ENCODE measurements around the gene SNX33. TPM values are rescaled to one million over a fixed set of nuclear protein-coding genes. Genes with fewer than 3 reads are reported as not detected.
A peak's percentile ranks its signal among the peaks of the same experiment; 100 is the strongest.

The SNX33 gene
- total RNA-seq, 2 experiments from 2014 or later, result 0.09 to 0.38 TPM

DNA sequence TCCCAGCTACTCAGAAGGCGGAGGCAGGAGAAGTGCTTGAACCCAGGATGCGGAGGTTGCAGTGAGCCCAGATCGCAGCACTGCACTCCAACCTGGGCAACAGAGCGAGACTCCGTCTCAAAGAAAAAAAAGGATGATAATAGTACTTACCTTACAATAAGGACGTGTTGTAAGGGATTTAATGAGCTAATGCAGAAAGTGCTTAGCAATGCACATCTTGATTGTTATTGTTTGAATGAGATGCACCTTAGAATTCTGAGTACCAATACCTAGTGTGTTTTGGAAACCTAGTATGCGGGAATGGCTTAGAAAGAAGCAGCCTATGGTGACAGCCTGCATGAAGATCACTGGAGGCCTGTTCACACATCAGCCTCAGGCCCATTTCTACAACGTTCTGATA is 41.7 kb upstream of the SNX33 start:
- POLR2A ChIA-PET, result no interaction called here
- no peak overlapping the region for H3K4me3 ChIP-seq (ENCODE audit: low read depth, low read length, poor library complexity, severe bottlenecking)
- H3K9me3 ChIP-seq (ENCODE audit: low read length), result no peaks in the 10 kb centered on the region
- no peaks in the 10 kb centered on the region for H3K79me2 ChIP-seq (ENCODE audit: insufficient read depth, low read depth, low read length)
- no peak for TF ChIP-seq EZH2phosphoT487 (IDR thresholded peaks at IDR 0.05; ENCODE audit: borderline replicate concordance, low read depth, low read length)
- TF ChIP-seq, protein P1, sequence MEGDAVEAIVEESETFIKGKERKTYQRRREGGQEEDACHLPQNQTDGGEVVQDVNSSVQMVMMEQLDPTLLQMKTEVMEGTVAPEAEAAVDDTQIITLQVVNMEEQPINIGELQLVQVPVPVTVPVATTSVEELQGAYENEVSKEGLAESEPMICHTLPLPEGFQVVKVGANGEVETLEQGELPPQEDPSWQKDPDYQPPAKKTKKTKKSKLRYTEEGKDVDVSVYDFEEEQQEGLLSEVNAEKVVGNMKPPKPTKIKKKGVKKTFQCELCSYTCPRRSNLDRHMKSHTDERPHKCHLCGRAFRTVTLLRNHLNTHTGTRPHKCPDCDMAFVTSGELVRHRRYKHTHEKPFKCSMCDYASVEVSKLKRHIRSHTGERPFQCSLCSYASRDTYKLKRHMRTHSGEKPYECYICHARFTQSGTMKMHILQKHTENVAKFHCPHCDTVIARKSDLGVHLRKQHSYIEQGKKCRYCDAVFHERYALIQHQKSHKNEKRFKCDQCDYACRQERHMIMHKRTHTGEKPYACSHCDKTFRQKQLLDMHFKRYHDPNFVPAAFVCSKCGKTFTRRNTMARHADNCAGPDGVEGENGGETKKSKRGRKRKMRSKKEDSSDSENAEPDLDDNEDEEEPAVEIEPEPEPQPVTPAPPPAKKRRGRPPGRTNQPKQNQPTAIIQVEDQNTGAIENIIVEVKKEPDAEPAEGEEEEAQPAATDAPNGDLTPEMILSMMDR (conservative IDR thresholded peaks at IDR 0.05; ENCODE audit: low read length), result no peak
- no peak overlapping the region for H3K27ac ChIP-seq (ENCODE audit: low read depth, low read length, poor library complexity, severe bottlenecking)
- intact Hi-C loops (cut with micrococcal nuclease; ENCODE audit: unreplicated experiment), result no loop called here
- CTCF ChIA-PET (ENCODE audit: unreplicated experiment), result no interaction called here
- H3K9me2 ChIP-seq (ENCODE audit: insufficient read depth, low read length), result no peaks in the 10 kb centered on the region
- H3K36me3 ChIP-seq (ENCODE audit: insufficient read depth, low read length), result peaks cover 85% of the 10 kb centered on the region
- H4K20me1 ChIP-seq (ENCODE audit: insufficient read depth, low read length), result no peaks in the 10 kb centered on the region
- DNase-seq (ENCODE audit: low spot score), result no peak
- no peak overlapping the region for H3K4me2 ChIP-seq (ENCODE audit: low read length)
- H3K4me1 ChIP-seq (ENCODE audit: insufficient read depth, low read length, poor library complexity, severe bottlenecking), result no peaks in the 10 kb centered on the region
- no TSS peak for BruUV-seq (replicated peaks)
- H2AFZ ChIP-seq (ENCODE audit: low read length), result no peak overlapping the region

DNA sequence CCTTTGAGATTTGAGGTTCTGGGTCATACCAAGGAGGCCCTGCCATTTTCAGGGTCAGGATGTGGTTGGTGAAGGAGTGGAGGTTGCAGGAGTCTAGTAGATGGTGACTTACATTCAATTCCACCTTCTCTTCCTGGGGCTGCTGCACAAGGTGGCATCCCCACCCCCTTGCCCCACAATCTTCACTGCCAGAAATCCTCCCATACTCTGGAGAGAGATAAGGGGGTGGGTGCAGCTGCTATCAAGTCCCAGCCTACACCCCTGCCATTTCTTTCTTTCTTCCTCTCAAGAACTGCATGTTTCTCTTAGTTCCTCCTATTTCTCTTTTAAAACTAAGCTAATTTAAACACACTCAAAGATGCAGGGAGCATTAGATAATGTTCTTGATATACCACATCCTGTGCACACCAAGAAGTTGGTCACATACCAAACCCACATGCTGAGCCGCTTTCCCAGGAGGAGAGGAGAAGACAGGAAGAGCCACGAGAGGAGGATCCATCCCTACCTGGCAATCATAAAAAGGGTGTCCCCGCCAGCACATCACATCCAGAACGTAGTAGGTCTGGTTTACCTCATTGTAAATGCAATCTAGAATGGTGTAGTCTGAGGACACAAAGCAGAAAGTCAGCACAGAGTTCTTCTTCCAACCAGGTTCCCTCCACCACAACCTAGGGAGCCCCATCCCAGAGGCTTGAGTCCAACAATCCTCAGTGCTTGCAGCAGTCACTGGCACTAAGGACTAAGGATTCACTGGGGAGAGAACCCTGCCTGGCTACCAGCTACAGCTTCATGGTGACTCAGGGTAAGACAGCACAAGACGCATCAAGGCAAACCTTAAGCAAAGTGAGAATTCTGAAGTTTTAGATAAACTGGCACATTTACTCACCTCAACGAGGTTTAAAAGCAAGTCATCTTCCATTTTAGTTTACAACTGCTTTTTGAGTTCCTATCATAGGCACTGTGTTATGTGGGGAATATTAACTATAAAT is 40.7 kb upstream of the SNX33 start:
- no peak overlapping the region for H2AFZ ChIP-seq (ENCODE audit: low read length)
- no peaks in the 10 kb centered on the region for H3K9me3 ChIP-seq (ENCODE audit: low read length)
- no peak for DNase-seq (ENCODE audit: low spot score)
- peaks cover 81% of the 10 kb centered on the region for H3K36me3 ChIP-seq (ENCODE audit: insufficient read depth, low read length)
- no peak overlapping the region for H3K4me3 ChIP-seq (ENCODE audit: low read depth, low read length, poor library complexity, severe bottlenecking)
- no peak for TF ChIP-seq EZH2phosphoT487 (IDR thresholded peaks at IDR 0.05; ENCODE audit: borderline replicate concordance, low read depth, low read length)
- TF ChIP-seq, protein P1 (conservative IDR thresholded peaks at IDR 0.05; ENCODE audit: low read length), result no peak
- ChIA-PET CTCF (ENCODE audit: unreplicated experiment) (no interaction called here), POLR2A (interaction anchor here (0.6 to 1.7 kb wide), 2 partner anchors 12 to 14 kb away, joined by 3 to 4 read pairs; no protein-coding TSS in a partner anchor)
- no peaks in the 10 kb centered on the region for H3K4me1 ChIP-seq (ENCODE audit: insufficient read depth, low read length, poor library complexity, severe bottlenecking)
- H3K9me2 ChIP-seq (ENCODE audit: insufficient read depth, low read length), result no peaks in the 10 kb centered on the region
- no peaks in the 10 kb centered on the region for H4K20me1 ChIP-seq (ENCODE audit: insufficient read depth, low read length)
- intact Hi-C loops (cut with micrococcal nuclease; ENCODE audit: unreplicated experiment), result no loop called here
- H3K79me2 ChIP-seq (ENCODE audit: insufficient read depth, low read depth, low read length), result no peaks in the 10 kb centered on the region
- BruUV-seq (replicated peaks), result TSS peak; percentile 53
- no peak overlapping the region for H3K4me2 ChIP-seq (ENCODE audit: low read length)
- H3K27ac ChIP-seq (ENCODE audit: low read depth, low read length, poor library complexity, severe bottlenecking), result no peak overlapping the region

DNA sequence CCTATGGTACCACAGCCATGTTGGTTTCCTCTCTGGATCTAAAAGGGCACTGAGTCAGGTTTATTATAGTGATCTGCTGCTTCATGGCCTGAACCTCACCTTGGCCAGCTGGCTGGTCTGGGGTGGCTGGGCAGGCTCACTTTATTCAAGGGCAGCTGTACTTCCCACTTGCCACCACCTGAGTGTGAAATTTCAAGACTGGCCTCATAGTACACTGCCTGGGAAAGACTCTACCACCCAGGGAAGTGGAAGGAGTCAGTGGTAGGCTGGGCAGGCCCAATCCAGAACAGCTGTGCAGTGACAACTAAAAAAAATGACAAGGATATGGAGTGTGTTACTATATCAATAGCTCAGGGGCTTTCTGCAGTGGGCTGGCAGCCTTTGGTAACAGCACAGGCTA is 30.9 kb upstream of the SNX33 start:
- H3K27ac ChIP-seq (ENCODE audit: low read depth, low read length, poor library complexity, severe bottlenecking), result no peak overlapping the region
- no peak overlapping the region for H2AFZ ChIP-seq (ENCODE audit: low read length)
- H3K4me1 ChIP-seq (ENCODE audit: insufficient read depth, low read length, poor library complexity, severe bottlenecking), result no peaks in the 10 kb centered on the region
- CTCF ChIA-PET (ENCODE audit: unreplicated experiment), result no interaction called here
- peaks cover 93% of the 10 kb centered on the region for H3K36me3 ChIP-seq (ENCODE audit: insufficient read depth, low read length)
- no peaks in the 10 kb centered on the region for H3K9me3 ChIP-seq (ENCODE audit: low read length)
- no peaks in the 10 kb centered on the region for H4K20me1 ChIP-seq (ENCODE audit: insufficient read depth, low read length)
- POLR2A ChIA-PET, result no interaction called here
- no peaks in the 10 kb centered on the region for H3K79me2 ChIP-seq (ENCODE audit: insufficient read depth, low read depth, low read length)
- no peaks in the 10 kb centered on the region for H3K9me2 ChIP-seq (ENCODE audit: insufficient read depth, low read length)
- no peak for DNase-seq (ENCODE audit: low spot score)
- intact Hi-C loops (cut with micrococcal nuclease; ENCODE audit: unreplicated experiment), result no loop called here
- TF ChIP-seq EZH2phosphoT487 (IDR thresholded peaks at IDR 0.05; ENCODE audit: borderline replicate concordance, low read depth, low read length), result no peak
- TF ChIP-seq, protein P1 (conservative IDR thresholded peaks at IDR 0.05; ENCODE audit: low read length), result no peak
- H3K4me3 ChIP-seq (ENCODE audit: low read depth, low read length, poor library complexity, severe bottlenecking), result no peak overlapping the region
- BruUV-seq (replicated peaks), result no TSS peak
- no peak overlapping the region for H3K4me2 ChIP-seq (ENCODE audit: low read length)

Measured in OCI-LY7 (cell line).